Fibroblast of the aortic adventitia (primary cell): Measurements from ENCODE around the gene ZNF460. TPM values are rescaled to one million over a fixed set of nuclear protein-coding genes. Genes with fewer than 3 reads are reported as not detected.

Source experiments
- DNase-seq: peaks from one replicate; pipeline ENCODE4 v3.0.0-alpha.2; 2010; ENCODE audit warnings: low read depth
- H3K4me3 ChIP-seq: 2 replicates; pipeline ENCODE4 v1.5.1; 2011; ENCODE audit warnings: low read depth, mild to moderate bottlenecking, control low read depth, low read length, moderate library complexity
- CTCF ChIP-seq: IDR thresholded peaks from 2 replicates; pipeline ENCODE4 v1.5.1; 2011; ENCODE audit warnings: mild to moderate bottlenecking, low read length, control low read depth, inconsistent platforms; ENCODE audit not compliant: insufficient read depth
- total RNA-seq: library from RNA; depleted of rRNA; stranded (reverse); fragments of >200 nt; gene quantifications from 2 replicates; pipeline ENCODE4 v1.2.3, GENCODE V29; 2012; ENCODE audit warnings: low replicate concordance

ZNF460 gene
- total RNA-seq, 1 donor: 78.5 TPM

GRCh38 chr19:57317503-57317902 is 37.2 kb downstream of the ZNF460 start:
- TF ChIP-seq CTCF: no peak
- no peak for DNase-seq
- peak overlapping the region; percentile 5 for H3K4me3 ChIP-seq

GRCh38 chr19:57319869-57320179 is 39.5 kb downstream of the ZNF460 start:
- no peak for TF ChIP-seq CTCF
- peak overlapping the region; percentile 85 for H3K4me3 ChIP-seq
- no peak for DNase-seq

GRCh38 chr19:57320180-57321084 is 40.1 kb downstream of the ZNF460 start, which contains the start of gene ZNF543:
ZNF543 (plus strand) TSS chr19:57320472; CDS start chr19:57320854, 382 bp downstream.
- H3K4me3 ChIP-seq: peak within 1 kb of the TSS; percentile 85
- TF ChIP-seq CTCF: no peak
- DNase-seq: peak; percentile 95

GRCh38 chr19:57321116-57321515 is 40.8 kb downstream of the ZNF460 start:
- peak overlapping the region; percentile 85 for H3K4me3 ChIP-seq
- no peak for DNase-seq
- TF ChIP-seq CTCF: no peak

GRCh38 chr19:57321751-57322150 is 41.5 kb downstream of the ZNF460 start:
- peak overlapping the region; percentile 85 for H3K4me3 ChIP-seq
- no peak for TF ChIP-seq CTCF
- no peak for DNase-seq

GRCh38 chr19:57324992-57325391 is 44.7 kb downstream of the ZNF460 start:
- DNase-seq: no peak
- no peak for TF ChIP-seq CTCF

More at GRCh38 chr19:57324992-57325391, 44.7 kb downstream of the ZNF460 start:
- H3K4me3 ChIP-seq: no peak overlapping the region
